ENCODE results near the gene UNCX. TPM values are rescaled to one million over a fixed set of nuclear protein-coding genes. Genes with fewer than 3 reads are reported as not detected.

UNCX gene
- total RNA-seq, 2 experiments from 2014 or later, result not detected

- intact Hi-C loops (cut with DNase I, micrococcal nuclease), result loop anchor here in 1 of 2 experiments (10.0 kb wide), 1 partner anchor 1290 kb away; no protein-coding TSS in a partner anchor
- H3K27ac Mint-ChIP-seq, result peak overlapping the region; percentile 61
Measured at GRCh38 chr7:1234881-1235500, 2.3 kb downstream of the UNCX start.

DNA sequence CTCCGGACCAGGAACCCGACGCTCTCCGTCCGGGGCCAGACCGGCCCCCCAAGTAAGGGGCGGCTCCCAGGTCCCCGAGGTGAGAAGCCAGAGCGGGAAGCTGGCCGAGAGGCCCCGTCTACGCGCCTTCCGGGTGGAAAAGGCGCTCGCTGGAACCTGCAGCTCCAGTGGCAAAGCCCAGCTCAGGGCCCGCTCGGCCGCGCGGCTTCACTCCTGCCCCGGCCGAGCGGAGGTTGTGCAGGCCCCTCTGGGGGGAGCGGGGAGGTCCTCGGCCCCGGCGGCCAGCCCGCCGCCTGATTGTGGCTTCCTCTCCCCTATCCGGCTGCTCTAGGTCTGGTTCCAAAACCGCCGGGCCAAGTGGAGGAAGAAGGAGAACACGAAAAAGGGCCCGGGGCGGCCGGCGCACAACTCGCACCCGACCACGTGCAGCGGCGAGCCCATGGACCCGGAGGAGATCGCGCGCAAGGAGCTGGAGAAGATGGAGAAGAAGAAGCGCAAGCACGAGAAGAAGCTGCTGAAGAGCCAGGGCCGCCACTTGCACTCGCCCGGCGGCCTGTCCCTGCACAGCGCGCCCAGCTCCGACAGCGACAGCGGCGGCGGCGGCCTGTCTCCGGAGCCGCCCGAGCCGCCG lies 2.9 kb downstream of the UNCX start:
- H3K4me1 Mint-ChIP-seq (ENCODE audit: low read depth), result peaks cover 34% of the 10 kb centered on the region

More at GRCh38 chr7:1234881-1235500, 2.3 kb downstream of the UNCX start:
- ATAC-seq (ENCODE audit: poor library complexity), result no peak
- peaks cover 33% of the 10 kb centered on the region for H3K4me1 Mint-ChIP-seq (ENCODE audit: low read depth)
- H3K4me3 Mint-ChIP-seq, result peak overlapping the region; percentile 43
- peaks cover 48% of the 10 kb centered on the region for H3K4me1 ChIP-seq (ENCODE audit: insufficient read depth, low read length)
- H3K9me3 Mint-ChIP-seq, result no peaks in the 10 kb centered on the region
- ChIA-PET POLR2A (no interaction called here), CTCF (no interaction called here)
- H3K4me3 ChIP-seq (ENCODE audit: low read length), result no peak overlapping the region
- H3K27me3 Mint-ChIP-seq, result peaks cover 68% of the 10 kb centered on the region
- H3K36me3 ChIP-seq (ENCODE audit: insufficient read depth, low read length), result no peaks in the 10 kb centered on the region
- peaks cover 70 to 78% of the 10 kb centered on the region in 2 experiments for H3K27me3 ChIP-seq (ENCODE audit: control insufficient read depth in 1 of 2, insufficient read depth in 2 of 2, low read length in 2 of 2)
- peak in 2 of 14 experiments; percentile 24 to 38 for DNase-seq
- H3K9me3 ChIP-seq (ENCODE audit: control insufficient read depth in 1 of 2, insufficient read depth in 1 of 2, low read length in 2 of 2), result peaks cover 0 to 54% of the 10 kb centered on the region in 2 experiments
- no peaks in the 10 kb centered on the region for H3K36me3 Mint-ChIP-seq (ENCODE audit: low read depth)
- H3K27ac ChIP-seq (ENCODE audit: low read depth in 1 of 2, low read length in 2 of 2), result no peak overlapping the region
- TF ChIP-seq CTCF (IDR thresholded peaks at IDR 0.05), result no peak

GRCh38 chr7:1236132-1236661 lies 3.5 kb downstream of the UNCX start:
- H3K4me1 Mint-ChIP-seq (ENCODE audit: low read depth), result peaks cover 33% of the 10 kb centered on the region
- CTCF ChIA-PET, result no interaction called here
- H3K4me3 Mint-ChIP-seq, result no peak overlapping the region
- intact Hi-C loops (cut with DNase I, micrococcal nuclease), result loop anchor here in 1 of 2 experiments (10.0 kb wide), 1 partner anchor 1289 kb away; no protein-coding TSS in a partner anchor
- ATAC-seq (ENCODE audit: poor library complexity) (no peak), DNase-seq (no peak)
- no peaks in the 10 kb centered on the region for H3K9me3 Mint-ChIP-seq
- no peaks in the 10 kb centered on the region for H3K36me3 ChIP-seq (ENCODE audit: insufficient read depth, low read length)
- H3K27me3 Mint-ChIP-seq, result peaks cover 68% of the 10 kb centered on the region
- H3K4me3 ChIP-seq (ENCODE audit: low read length), result no peak overlapping the region
- H3K4me1 ChIP-seq (ENCODE audit: insufficient read depth, low read length), result peaks cover 45% of the 10 kb centered on the region
- TF ChIP-seq CTCF (IDR thresholded peaks at IDR 0.05), result no peak
- no peaks in the 10 kb centered on the region for H3K36me3 Mint-ChIP-seq (ENCODE audit: low read depth)
- no peak overlapping the region for H3K27ac ChIP-seq (ENCODE audit: low read depth in 1 of 2, low read length in 2 of 2)
- POLR2A ChIA-PET, result no interaction called here
- no peak overlapping the region for H3K27ac Mint-ChIP-seq
- H3K27me3 ChIP-seq (ENCODE audit: control insufficient read depth in 1 of 2, insufficient read depth in 2 of 2, low read length in 2 of 2), result peaks cover 69 to 81% of the 10 kb centered on the region in 2 experiments
- H3K9me3 ChIP-seq (ENCODE audit: control insufficient read depth in 1 of 2, insufficient read depth in 1 of 2, low read length in 2 of 2), result peaks cover 0 to 54% of the 10 kb centered on the region in 2 experiments

More for the DNA sequence above, 2.9 kb downstream of the UNCX start:
- CTCF ChIA-PET, result no interaction called here
- peaks cover 71 to 81% of the 10 kb centered on the region in 2 experiments for H3K27me3 ChIP-seq (ENCODE audit: control insufficient read depth in 1 of 2, insufficient read depth in 2 of 2, low read length in 2 of 2)
- intact Hi-C loops (cut with DNase I, micrococcal nuclease), result loop anchor here in 1 of 2 experiments (10.0 kb wide), 1 partner anchor 1289 kb away; no protein-coding TSS in a partner anchor
- TF ChIP-seq CTCF (IDR thresholded peaks at IDR 0.05), result no peak
- Mint-ChIP-seq H3K9me3 (no peaks in the 10 kb centered on the region), H3K4me3 (peak overlapping the region; percentile 62), H3K36me3 (ENCODE audit: low read depth) (no peaks in the 10 kb centered on the region), H3K27ac (no peak overlapping the region), H3K27me3 (peaks cover 70% of the 10 kb centered on the region)
- peaks cover 0 to 54% of the 10 kb centered on the region in 2 experiments for H3K9me3 ChIP-seq (ENCODE audit: control insufficient read depth in 1 of 2, insufficient read depth in 1 of 2, low read length in 2 of 2)
- H3K36me3 ChIP-seq (ENCODE audit: insufficient read depth, low read length), result no peaks in the 10 kb centered on the region
- H3K27ac ChIP-seq (ENCODE audit: low read depth in 1 of 2, low read length in 2 of 2), result no peak overlapping the region
- H3K4me3 ChIP-seq (ENCODE audit: low read length), result no peak overlapping the region
- POLR2A ChIA-PET, result no interaction called here
- ATAC-seq (ENCODE audit: poor library complexity), result no peak
- DNase-seq, result no peak
- H3K4me1 ChIP-seq (ENCODE audit: insufficient read depth, low read length), result peaks cover 45% of the 10 kb centered on the region
